DMS53 treated with DMSO at 0.1 percent for 48 hours (cell line): ENCODE measurements around the gene EIF4E2.
"Not testable (repeated sequence)": the region's sequence is repeated elsewhere in the genome, so short reads cannot be mapped to it uniquely, and the experiment has no call there.

Experiments
- DNase-seq: peaks from one replicate; lab custom pipeline; 2025; ENCODE audit not compliant: unreplicated experiment; lab: John Stamatoyannopoulos, UW

EIF4E2 gene

DNA sequence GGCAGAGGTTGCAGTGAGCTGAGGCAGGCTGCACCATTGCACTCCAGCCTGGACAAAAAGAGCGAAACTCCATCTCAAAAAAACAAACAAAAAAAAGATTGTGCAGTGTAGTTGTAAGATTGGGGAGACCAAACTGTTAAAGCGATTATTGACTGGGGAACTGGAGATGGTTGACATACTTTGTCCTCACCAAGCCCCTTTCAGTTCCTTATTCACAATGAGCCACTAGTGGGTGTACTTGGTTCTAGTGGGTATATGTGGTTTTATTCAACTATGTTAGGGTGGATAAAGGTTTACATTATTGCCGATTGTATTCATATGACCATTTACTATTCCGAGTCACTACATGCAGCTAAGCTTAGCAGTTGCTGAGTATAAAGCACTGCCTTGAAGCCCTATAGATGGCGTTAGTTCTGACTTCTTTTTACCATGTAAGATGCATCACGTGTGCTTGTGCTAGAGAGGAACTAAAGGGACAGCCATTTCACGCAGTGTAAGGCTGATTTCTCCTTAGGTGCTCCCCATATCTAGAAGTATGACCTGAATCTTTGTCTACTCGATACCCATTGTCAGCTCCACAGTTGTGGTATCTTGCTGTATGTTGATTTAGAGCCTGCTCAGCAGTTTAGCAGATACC is 12.1 kb downstream of the EIF4E2 start:
- DNase-seq, result no peak

DNA sequence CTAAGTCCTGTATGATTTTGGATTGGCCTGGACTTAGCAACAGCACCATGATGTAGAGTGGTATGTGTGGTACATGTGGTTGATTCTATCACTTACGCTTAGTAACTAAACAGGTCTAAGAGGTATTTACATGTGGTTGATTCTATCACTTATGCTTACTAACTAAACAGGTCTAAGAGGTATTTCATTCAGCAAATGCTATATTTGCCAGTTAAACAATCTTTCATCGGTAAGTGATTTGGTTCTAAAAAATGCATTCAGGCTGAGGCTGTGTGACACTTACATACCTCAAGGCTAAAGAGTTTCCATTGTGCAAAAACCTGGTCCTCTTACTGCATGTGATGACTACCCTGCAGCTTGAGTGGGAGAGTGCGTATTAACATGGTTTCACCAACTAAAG is 13.1 kb downstream of the EIF4E2 start:
- DNase-seq, result no peak

DNA sequence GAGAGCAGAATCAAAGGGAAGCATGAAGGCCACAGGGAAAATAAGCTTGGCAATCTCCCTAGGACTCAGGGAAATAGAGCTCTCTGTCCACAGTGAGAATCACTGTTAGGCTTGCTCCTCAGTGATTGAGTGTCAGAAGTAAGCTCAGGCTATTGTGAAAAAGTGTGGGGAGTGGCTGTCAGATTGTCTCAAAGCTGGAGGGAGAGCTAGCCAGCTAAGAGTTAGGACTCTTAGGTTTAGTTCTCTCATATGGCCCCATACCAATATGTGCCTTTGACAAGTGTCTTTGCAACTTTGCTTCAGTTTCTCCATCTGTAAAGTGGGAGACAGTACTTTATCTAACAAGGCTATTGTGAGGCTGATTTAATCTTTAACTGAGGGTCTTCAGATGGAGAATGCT is 17.2 kb downstream of the EIF4E2 start:
- no peak for DNase-seq

DNA sequence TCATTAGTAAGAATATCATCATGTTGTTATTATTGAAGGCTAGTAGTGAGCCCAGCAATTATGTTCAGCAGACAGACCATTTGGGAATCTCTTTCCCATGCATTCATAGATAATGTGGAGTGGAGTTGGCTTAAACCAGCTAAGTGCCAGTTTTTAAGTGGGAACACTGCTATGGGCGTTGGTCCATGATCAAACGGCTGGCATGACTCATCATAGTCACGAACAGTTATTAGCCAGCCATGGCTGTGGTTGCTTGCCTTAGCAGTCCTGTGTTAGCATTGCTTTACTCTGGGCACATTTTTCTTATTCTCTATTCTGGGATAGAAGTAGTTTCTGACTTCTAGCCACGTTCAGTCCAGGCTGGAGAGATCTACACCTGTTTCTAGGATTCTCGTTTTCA is 17.7 kb downstream of the EIF4E2 start:
- peak; percentile 25 for DNase-seq

DNA sequence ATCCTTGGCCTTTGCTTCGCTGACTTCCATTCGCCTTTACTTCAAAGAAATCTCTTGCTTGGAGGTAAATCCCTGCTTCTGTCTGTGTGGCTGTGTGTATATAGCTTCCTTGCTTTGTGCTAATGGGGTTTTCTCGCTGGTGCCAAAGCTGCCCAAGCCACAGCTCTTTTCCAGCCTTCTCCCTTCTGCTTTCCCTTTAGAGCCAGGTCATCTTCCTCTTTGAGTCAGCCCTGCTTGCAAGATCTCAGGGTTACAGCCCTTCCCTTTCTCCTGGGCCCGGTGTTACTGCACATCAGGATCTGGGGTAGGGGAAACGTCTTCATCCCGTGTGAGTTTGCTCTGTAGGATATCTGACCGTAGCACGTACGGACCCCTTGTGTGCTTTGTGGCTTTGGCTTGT is 19.1 kb downstream of the EIF4E2 start:
- no peak for DNase-seq

DNA sequence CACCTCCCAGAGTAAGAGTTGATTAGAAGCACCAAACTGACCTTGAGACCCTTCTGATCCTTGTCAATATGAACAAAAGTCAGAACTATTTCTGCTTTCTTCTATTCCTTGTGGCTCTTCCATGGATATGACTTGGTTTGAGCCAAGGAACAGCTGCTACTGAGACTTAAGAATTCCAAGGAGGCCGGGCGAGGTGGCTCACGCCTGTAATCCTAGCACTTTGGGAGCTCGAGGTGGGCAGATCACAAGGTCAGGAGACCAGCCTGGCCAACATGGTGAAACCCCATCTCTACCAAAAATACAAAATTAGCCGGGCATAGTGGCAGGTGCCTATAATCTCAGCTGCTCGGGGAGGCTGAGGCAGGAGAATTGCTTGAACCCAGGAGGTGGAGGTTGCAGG is 20.0 kb downstream of the EIF4E2 start:
- DNase-seq, result not testable (repeated sequence)

DNA sequence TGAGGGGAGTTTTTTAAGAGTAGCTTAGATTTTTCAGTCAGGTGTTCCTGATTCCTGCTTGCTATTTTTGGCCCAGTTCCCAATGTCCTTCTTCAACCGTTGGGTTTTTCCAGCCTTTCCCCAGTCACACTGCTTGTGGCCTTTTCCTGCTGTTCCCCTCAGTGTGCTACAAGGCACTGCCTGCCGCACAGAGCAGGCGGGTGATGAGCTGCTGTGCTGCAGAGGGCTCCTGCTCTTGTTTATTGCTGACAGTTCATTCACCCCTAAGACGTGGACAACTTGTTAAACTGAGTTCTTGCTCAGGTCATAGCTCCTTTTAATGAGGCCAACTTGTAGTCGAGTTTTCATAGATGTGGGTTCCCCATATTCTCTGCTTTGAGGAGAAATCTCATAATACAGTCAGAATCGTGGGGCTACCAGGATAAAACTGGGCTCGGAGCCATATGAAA is 20.6 kb downstream of the EIF4E2 start:
- no peak for DNase-seq

DNA sequence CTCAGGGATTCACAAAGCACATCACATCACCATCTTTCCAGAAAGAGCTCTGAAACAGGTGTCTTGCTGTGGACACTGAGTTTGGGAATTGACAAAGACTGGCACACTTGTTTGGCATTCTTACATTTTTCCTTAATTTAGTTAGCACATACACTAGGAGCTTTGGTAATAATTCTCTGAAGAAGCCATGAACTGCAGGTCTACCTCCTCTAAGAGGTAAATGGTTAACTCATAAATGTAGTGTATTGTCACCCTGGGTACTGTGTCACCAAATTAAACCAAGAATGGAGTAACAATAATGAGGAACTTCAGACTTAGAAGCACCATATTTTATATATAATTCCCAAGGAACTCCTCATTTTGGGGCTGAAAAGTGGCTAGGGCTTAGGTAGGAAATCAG is 22.6 kb downstream of the EIF4E2 start:
- no peak for DNase-seq

DNA sequence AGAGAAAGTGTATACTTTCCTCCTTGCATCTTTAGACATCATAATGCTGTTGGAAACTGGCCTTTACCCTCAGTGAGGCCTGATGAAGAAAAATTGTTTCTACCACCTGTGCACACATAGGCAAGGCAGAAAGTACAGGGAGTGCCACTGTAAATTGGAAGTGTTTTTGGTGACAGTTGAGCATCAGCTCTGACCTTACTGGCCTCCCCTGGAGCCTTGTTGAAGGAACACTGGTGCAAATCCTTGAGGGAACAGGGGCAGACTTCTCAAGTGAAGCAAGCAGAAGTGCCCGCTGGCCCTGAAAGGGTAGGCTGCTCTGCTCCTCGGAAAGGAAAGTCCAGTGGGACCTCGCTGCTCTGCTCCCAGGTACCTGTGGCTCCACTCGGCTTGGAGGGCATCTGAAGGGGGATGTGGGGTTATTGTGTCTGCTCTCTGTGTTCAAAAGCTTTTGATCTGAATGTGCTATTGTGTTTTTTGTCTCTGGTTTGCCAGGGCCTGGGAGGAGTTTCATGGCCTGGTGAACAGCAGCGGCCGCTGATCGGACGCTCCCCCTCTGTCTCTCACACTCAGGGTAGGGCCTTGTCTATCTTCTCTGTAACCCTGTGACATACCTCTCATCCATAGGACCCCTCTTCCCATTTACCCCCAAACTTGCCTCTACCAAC is 23.4 kb downstream of the EIF4E2 start:
- DNase-seq, result no peak

DNA sequence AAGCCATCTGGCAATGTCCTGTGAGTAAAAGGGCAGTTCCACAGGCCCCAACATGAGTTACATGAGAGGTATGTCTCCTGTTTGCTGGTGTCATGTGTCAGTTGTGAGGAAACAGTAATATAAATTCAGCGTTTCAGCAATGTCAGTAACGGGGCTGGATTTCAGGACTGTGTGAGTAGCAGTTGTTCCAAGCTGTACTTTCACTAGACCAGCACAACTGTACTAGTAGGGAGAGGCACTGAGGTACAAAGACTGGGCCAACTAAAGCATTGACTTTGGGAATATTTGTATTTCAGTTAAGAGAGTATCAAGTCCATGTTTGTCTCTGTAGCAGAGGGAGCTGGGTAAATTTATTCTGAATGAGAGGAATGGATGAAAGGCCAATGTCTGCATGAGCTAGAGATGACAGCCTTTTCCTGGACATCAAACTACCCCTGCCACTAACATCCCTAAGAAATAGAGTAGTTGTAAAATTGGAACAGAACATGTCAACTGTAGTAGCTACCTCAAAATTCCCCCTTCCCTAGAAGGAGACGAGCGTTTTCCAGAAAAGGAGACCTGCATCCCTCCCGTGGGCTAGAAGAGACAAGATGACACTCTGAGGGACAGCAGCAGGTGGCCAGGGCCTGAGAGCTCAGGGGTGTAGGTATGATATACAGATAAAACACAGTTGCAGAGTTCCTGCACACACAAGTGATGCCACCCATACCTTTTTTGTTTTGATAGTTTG is 24.4 kb downstream of the EIF4E2 start:
- DNase-seq, result no peak

DNA sequence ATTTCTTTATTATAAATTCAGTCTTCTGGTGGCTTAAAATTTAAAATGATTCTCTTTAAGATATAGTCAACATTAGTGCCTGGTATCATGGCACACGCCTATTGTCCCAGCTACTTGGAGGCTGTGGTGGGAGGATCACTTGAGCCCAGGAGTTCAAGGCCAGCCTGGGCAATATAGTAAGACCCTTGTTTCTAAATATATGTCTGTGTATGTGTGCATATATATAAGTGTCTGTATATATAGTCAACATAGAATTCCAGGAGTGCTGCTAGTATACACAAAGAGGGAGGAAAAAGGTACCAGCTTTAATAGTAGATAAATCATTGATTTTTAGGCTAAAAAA is 24.9 kb downstream of the EIF4E2 start:
- DNase-seq, result no peak

DNA sequence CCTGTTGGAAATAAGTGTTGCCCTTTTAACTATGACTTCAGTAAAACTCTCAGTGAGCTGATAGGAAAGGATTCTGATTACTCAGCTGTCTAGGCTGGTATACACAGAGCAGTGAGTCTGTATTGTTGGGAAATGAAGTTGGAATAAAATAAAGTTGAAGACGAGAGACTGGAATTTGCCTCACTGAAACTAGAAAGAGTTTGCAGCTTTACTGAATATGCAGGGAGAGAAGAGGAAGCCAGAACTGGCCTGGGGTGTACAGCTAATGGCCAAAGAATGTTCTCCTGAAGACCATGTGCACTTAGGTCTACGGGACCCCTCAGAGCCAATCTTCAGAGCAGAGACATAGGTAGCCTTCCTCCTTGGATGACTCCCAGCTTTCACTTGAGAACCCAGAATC is 26.5 kb downstream of the EIF4E2 start:
- no peak for DNase-seq

DNA sequence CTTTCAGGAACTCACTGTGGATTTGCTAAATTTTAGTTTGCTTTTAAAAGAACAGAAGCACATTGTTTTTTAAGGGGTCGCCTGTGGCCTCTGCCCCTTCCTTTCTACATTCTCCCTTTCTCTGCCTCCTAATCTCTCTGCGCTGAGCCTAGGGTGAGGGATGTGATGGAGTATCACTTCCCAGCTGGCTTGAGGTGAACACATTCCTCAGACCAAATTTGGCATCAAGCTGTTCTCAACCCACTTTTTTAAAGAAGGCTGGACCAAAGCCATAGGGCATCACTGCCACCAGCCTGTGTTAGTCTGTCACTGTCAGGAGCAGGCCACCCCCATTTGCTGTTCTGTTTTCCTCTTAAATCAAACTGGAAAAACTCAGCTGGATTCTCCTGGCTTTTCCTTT is 27.4 kb downstream of the EIF4E2 start:
- DNase-seq, result no peak

DNA sequence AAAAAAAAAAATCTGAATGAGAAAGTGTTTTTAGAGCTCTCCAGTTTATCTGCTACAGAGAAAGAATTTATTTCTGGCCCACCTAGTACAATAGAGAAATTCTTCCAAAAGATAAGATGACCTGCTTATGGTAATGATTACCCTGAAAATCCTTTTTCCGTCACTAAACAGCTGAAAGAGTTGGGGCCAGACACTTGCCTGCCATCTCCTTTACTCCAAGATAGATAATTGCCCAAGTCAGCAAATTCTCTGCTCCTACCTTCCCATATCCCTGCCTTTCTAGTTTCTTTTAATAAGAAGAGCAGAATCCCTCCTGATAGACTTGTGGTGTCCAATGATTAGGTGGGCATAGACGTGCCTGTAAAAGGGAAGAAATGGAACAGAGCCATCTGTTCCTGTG is 28.1 kb downstream of the EIF4E2 start:
- no peak for DNase-seq

DNA sequence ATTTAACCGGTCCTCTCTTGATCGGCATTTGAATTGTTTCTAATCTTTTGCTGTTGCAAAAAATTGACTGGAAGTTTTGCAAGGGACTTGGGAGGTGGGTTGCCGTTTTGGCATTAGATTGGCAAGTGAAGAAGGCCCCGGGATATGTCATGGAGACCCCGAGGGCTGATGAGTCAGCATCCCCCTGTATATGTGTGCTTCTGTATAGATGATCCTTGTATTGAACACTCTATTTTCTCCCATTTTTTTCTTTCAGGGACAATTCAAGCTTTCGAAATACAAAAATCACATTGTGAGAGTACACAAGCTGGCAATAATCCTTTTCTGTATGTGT is 30.1 kb downstream of the EIF4E2 start:
- DNase-seq, result no peak

DNA sequence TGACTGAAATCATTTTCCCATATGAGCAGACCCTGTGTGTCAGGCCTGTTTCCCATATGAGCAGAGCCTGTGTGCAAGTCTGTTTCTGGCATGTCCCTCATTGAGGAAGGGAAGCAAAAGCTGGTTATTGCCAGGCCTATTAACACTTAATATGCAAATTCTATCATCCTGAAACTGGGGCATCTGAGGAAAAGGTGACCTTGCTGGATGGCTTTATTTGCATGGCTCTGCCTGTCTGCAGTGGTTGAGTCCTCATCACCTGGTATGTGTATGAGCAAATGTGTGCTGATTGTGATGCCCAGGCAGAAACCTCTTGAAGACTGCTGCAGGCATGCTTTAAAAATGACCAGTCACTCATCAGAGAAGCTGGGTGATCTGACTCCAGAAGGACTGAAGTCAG is 31.2 kb downstream of the EIF4E2 start:
- DNase-seq, result no peak

DNA sequence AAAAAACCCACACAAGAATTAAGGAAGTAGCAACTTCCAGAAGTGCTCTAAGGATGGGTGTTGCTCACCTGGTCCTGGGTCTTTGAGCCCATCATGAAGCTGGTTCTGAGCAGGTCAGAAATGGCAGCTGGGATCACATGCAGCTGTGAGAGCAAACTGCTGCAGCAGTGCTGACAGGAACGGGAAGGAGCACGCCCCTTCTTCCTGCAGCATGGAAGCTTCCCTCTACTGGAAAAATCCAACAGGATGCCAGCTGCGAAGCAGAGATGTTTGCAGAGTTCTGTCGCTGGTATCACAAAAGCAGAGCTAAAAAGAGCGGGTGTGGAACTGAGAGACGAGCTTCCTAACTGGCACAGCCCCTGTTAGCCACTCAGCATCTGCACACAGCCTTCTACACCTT is 33.7 kb downstream of the EIF4E2 start:
- no peak for DNase-seq

DNA sequence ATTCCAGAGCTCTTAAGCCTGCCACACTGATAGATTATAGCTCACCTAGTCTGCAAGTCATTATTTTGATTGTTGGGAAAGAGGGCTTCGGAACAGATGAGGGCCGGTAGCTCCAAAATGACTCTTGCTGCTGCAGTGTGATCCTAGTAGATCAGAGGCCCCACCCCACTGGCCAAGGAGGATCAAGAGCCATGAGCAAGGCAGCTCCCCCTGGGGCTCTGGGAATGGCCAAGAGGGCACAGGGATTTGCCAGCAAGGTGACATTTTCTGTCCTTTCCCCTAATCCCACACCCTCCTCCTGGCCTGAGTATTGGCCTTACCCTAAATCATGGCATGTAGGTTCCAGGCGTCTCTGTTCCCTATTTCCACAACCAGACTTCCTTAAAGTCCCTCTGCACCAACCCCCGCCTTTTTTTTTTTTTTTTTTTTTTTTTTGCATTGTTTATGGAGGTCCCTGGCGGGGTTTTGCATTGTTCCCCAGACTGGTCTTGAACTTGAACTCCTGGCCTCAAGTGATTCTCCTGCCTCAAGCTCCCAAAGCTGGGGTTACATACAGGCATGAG is 36.5 kb downstream of the EIF4E2 start:
- DNase-seq, result no peak

DNA sequence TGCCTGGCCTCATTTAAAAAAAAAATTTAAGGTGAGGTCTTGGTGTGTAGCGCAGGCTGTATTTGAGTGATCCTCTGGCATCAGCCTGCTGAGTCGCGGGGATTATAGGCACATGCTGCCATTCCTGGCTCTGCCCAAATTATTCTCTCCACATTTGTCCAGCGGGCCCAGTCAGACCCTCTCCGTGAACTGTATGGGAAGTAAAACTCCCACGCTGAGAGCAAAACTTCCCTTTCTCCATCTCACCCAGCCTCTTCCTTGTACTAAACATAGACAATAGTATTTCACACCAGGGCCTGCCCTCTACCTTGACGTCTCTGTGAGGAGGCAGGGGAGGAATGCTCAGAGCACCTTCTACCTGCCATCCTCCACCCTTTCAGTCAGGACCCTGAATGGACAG is 37.0 kb downstream of the EIF4E2 start:
- DNase-seq, result no peak

DNA sequence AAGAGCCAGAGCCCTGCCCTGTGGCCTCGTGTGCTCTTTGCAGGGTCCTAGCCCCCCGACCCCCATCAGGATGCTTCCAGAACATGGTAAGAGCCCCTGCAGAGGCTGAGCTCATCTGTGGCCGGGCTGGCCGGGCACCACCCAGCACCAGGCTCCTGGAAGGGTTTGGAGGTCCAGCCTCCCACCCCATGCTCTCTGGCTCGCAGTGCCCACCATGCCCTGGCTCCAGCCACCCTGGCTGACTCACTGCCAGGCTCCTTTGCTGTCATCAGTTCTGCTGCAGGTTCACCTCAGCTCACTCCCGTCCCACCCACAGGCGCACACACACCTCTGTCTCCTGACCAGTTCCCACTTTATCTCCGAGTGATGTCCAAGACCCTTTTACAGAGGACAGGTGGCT is 37.5 kb downstream of the EIF4E2 start:
- DNase-seq, result no peak

DNA sequence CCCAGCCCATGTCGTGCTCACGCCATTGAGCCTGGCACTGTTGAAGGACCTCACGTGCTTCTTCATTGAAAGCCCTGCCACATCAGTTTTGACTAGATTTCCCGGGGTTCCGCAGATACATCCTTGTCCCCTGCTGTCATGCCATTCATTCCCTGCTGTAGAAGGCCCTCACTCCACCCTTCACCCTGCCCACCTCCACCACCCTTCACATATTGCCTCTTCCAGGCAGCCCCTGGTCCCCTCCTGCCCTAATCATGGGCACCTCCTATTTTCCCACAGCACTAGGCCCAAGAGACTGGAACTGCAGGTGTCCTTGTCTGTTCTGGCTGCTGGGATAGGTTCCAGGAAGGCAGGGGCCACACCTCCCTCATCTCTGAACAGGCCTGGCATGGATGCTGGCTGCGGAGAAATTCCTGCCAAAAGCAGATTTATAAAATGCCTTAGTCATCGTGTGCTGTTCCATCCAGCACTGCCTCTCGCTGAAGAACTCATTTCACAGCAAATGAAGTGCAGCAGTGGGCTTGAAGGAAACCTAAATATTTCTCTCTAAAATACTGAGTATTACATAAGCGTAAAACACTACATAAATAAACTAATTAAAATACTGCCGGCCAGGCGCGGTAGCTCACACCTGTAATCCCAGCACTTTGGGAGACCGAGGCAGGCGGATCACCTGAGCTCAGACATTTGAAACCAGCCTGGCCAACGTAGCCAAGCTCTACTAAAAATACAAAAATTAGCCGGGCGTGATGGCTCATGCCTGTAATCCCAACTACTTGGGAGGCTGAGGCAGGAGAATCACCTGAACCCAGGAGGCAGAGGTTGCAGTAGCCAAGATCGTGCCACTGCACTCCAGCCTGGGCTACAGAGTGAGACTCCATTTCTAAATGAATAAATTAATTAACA is 38.4 kb downstream of the EIF4E2 start:
- no peak for DNase-seq
